Heart left ventricle (tissue), 13 donors: ENCODE measurements around the gene USH1C.

Experiments used
- CTCF ChIP-seq, 12 donors: fragments of 200-600 bp; sonication (generic) in 4 of 12; IDR thresholded peaks; one replicate each; pipeline versions ENCODE4 v1.5.0 to v1.8.0; 2018 to 2022; ENCODE audit warnings: antibody characterized with exemption in 12 of 12, mild to moderate bottlenecking in 5 of 12
- POLR2A ChIP-seq, 2 donors: fragments of 450-650 bp; IDR thresholded peaks; one replicate each; pipeline ENCODE4 v1.6.1; 2017; ENCODE audit warnings: antibody characterized with exemption in 2 of 2, mild to moderate bottlenecking in 2 of 2, moderate library complexity in 2 of 2
- donor health status: ischemic (EF 13 %, LVEDD 7.1; RV severe dilation, severe dysfunction).
- donor health status: DM: no; HTN: yes; CAD: no.
- donor health status: DM: no; HTN: no; CAD: no.
- donor health status: ischemic (EF 25% LVEDD 6.9; RV normal size, moderate dysfunction).
- donor health status: ischemic (EF 25% LVEDD 5.7; RV mildly dilated, moderate dysfunction).
- donor health status: ischemic (EF 35%, LVEDD 5.7; RV mildly dilated, moderate dysfunction).
- donor health status: nonischemic (EF 11% LVEDD 7.7; RV severe dilation, severe dysfunction).
- donor health status: DM: yes; HTN: yes; CAD: no.
- donor health status: PGD.
- donor health status: ischemic (EF 29% LVEDD 5.4; RV normal size, mild dysfunction).
- donor health status: nonischemic (EF 23%, LVEDD 6.1; RV moderate dilation, normal function).

GRCh38 chr11:17537261-17537660 lies 7.0 kb downstream of the USH1C start:
- TF ChIP-seq CTCF (IDR thresholded peaks at IDR 0.05) (no peak), POLR2A (IDR thresholded peaks at IDR 0.05) (no peak)
